ENCODE measurements around the gene HIRA. TPM values are rescaled to one million over a fixed set of nuclear protein-coding genes. Genes with fewer than 3 reads are reported as not detected.

The HIRA gene
- total RNA-seq, 1 donor, result 19.0 TPM

DNA sequence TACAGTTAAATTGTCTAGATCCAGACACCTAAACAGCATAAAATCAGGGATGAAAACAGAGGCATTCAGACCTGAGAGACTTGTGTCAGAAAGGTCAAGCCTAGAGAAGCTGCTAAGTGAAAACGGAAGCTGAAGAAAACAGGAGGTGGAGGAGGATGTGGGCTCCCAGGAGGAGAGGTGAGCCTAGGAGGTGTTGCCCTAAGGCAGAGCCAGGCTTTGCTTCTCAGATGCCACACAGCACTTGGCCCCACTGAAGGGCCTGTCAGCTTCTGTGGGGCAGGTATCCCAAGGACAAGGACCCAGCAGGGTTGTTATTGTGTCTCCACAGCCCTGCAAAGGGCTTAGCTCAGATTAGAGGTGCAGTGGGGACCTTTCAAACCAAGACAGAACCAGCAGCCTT lies 33.0 kb upstream of the HIRA start:
- TF ChIP-seq, protein P1, sequence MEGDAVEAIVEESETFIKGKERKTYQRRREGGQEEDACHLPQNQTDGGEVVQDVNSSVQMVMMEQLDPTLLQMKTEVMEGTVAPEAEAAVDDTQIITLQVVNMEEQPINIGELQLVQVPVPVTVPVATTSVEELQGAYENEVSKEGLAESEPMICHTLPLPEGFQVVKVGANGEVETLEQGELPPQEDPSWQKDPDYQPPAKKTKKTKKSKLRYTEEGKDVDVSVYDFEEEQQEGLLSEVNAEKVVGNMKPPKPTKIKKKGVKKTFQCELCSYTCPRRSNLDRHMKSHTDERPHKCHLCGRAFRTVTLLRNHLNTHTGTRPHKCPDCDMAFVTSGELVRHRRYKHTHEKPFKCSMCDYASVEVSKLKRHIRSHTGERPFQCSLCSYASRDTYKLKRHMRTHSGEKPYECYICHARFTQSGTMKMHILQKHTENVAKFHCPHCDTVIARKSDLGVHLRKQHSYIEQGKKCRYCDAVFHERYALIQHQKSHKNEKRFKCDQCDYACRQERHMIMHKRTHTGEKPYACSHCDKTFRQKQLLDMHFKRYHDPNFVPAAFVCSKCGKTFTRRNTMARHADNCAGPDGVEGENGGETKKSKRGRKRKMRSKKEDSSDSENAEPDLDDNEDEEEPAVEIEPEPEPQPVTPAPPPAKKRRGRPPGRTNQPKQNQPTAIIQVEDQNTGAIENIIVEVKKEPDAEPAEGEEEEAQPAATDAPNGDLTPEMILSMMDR (IDR thresholded peaks at IDR 0.05; ENCODE audit: insufficient read depth, low read depth, low read length), result no peak
- no peak for DNase-seq (ENCODE audit: low read depth)
- H3K4me3 ChIP-seq (ENCODE audit: low read depth, low read length), result no peak overlapping the region

DNA sequence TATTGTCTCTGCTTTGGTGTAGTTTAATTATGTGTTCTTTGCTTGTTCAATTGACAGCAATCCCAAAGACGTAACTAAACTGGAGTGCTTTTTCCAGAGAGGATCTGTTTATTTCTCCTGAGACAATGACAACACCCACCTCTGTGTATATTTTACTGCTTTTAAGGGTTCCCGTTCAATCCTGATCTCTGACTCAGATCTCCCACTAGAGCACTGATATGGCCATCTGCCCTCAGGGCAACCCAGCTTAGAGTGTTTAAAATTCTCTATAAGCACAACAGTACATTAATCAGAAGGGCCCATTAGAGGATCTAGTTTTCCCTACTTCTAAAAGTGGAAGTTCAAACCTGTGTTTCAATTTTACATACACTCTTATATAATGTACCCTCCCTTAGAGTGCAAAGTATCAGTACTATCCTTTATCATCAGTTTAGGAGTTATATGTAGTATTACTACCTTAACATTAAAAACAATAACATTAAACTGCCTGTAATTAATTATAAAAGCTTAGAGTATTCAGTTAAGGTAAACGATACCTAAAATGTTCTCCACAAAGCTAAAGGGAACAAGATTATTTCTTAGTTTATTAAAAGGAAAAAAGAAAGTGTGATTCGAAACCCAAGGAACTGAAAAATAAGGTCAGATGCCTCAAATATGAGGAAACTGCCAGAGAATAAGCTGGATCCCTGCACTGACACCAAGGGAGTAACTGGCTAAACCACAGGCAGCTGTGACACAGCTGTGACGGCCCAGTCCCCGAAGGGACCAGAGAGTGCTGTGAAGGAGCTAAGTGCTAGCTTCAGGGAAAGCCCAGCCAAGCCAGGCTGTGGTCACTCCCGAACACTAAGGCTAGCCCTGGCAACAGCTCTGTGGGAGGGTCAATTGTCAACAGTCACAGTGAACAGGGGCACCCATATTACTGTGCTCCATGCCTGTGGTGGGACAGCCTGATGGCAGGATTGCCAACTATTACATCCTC lies 32.2 kb upstream of the HIRA start:
- no peak overlapping the region for H3K4me3 ChIP-seq (ENCODE audit: low read depth, low read length)
- DNase-seq (ENCODE audit: low read depth), result peak; percentile 90
- TF ChIP-seq, protein P1 (IDR thresholded peaks at IDR 0.05; ENCODE audit: insufficient read depth, low read depth, low read length), result no peak

DNA sequence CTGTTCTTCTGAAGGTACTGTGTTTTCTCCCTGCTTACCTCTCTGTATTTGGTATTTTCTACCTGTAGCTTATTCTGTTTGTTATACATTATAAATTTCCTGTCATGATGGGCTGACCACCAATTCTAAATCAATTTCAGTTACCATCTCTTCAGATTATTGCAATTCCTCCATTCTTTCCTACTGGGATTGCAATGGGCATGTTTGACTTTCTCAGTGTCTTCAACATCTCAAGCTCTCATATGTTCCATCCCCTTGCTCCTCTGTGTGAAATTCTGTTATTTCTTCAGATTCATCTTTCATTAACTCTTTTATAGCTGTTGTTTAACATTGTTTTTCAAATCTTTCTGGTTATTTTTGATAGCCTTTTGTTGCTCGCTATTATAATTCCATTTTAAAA lies 31.5 kb upstream of the HIRA start:
- TF ChIP-seq, protein P1 (IDR thresholded peaks at IDR 0.05; ENCODE audit: insufficient read depth, low read depth, low read length), result no peak
- H3K4me3 ChIP-seq (ENCODE audit: low read depth, low read length), result no peak overlapping the region
- DNase-seq (ENCODE audit: low read depth), result no peak

DNA sequence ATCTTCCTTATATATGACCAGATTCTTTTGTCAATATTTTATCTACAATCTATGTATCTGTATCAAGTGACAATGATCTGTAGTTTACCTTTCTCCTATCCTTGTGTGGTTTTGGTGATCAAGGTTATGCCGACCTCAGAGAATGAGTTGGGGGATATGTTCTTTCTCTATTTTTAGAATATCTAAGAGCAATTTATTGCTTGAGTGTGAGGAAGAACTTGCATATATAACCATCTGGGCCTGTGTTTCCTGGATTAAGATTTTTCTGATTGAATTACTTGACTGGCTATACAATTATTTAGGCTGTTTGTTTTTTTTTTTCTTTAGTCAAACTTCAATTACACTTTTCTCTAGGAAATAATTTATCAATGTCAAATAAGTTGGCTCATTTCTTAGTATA lies 30.0 kb upstream of the HIRA start:
- TF ChIP-seq, protein P1 (IDR thresholded peaks at IDR 0.05; ENCODE audit: insufficient read depth, low read depth, low read length), result no peak
- no peak for DNase-seq (ENCODE audit: low read depth)
- H3K4me3 ChIP-seq (ENCODE audit: low read depth, low read length), result no peak overlapping the region

- DNase-seq (ENCODE audit: low read depth), result peak; percentile 61
- H3K4me3 ChIP-seq (ENCODE audit: low read depth, low read length), result no peak overlapping the region
- TF ChIP-seq, protein P1 (IDR thresholded peaks at IDR 0.05; ENCODE audit: insufficient read depth, low read depth, low read length), result no peak
Measured at GRCh38 chr22:19460036-19460435, 28.5 kb upstream of the HIRA start.

- DNase-seq (ENCODE audit: low read depth), result no peak
- H3K4me3 ChIP-seq (ENCODE audit: low read depth, low read length), result no peak overlapping the region
- TF ChIP-seq, protein P1 (IDR thresholded peaks at IDR 0.05; ENCODE audit: insufficient read depth, low read depth, low read length), result no peak
Measured at GRCh38 chr22:19457828-19458428, 26.4 kb upstream of the HIRA start.

Measured in fibroblast of villous mesenchyme (primary cell).